Psoas muscle (tissue), 8 donors: ENCODE results near the gene PDCD1LG2. TPM values are rescaled to one million over a fixed set of nuclear protein-coding genes. Genes with fewer than 3 reads are reported as not detected.

Experiments
- ATAC-seq, 4 donors: fragments of 200-7000 bp; cut with Tn5 transposase; one replicate each; pipeline ENCODE4 v1.9.1; 2020; ENCODE audit warnings: moderate library complexity in 3 of 4, mild to moderate bottlenecking in 2 of 4
- DNase-seq, 2 donors: peaks; one replicate each; pipeline ENCODE4 v3.0.0-alpha.2; 2020
- H3K27ac ChIP-seq: fragments of 200-600 bp; one replicate; pipeline ENCODE4 v1.8.0; 2022
- H3K27me3 ChIP-seq, 3 donors: fragments of 200-600 bp in 1 of 3; one replicate each; pipeline versions ENCODE4 v1.6.1 to v1.8.0; 2013 to 2022; ENCODE audit warnings: low read length in 2 of 3, mild to moderate bottlenecking in 2 of 3, moderate library complexity in 1 of 3; ENCODE audit not compliant: insufficient read depth in 3 of 3
- H3K36me3 ChIP-seq, 2 donors: fragments of 200-600 bp in 1 of 2; one replicate each; pipeline versions ENCODE4 v1.6.1 to v1.8.0; 2013 to 2022; ENCODE audit warnings: low read depth in 1 of 2, mild to moderate bottlenecking in 1 of 2, moderate library complexity in 1 of 2; ENCODE audit not compliant: insufficient read depth in 1 of 2
- H3K4me1 ChIP-seq: fragments of 200-600 bp; one replicate; pipeline ENCODE4 v1.8.0; 2022
- H3K4me3 ChIP-seq: fragments of 200-600 bp; one replicate; pipeline ENCODE4 v1.8.0; 2022; ENCODE audit warnings: mild to moderate bottlenecking
- H3K9me3 ChIP-seq: fragments of 200-600 bp; one replicate; pipeline ENCODE4 v1.8.0; 2022
- CTCF ChIP-seq: fragments of 200-600 bp; IDR thresholded peaks from one replicate; pipeline ENCODE4 v1.8.0; 2022; ENCODE audit warnings: antibody characterized with exemption
- WGBS, 3 donors: extraction: QIAGEN DNeasy Blood & Tissue Kit; methylation state at CpG; one replicate each; pipeline versions ENCODE4 v1.1.6 to v1.1.7; 2013; 5-methylcytosine and 5-hydroxymethylcytosine counted together
- intact Hi-C, 2 donors: fragments of 100-400 bp; cut with DNase I; formaldehyde crosslinking; loops; one replicate each; pipeline versions ENCODE4 v1.11.0 to v1.14.2; 2022
- polyA plus RNA-seq, 3 donors: library from polyadenylated mRNA; stranded (reverse); fragments of 200-250 nt; gene quantifications; one replicate each; pipeline ENCODE4 v1.2.3, GENCODE V29; 2013
- total RNA-seq, 4 donors: library from RNA; stranded (reverse); fragmentation: NEBNext Ultra II Directional in 2 of 4; extraction: Animal tissue kit (Norgen Biotek cat#: 25700) in 2 of 4; gene quantifications; one replicate each; pipeline versions ENCODE4 v1.2.1 to v1.2.4, GENCODE V29; 2021 to 2023
- donor health status: healthy with polysubstance abuse.
- donor health status: DM: no; HTN: no; CAD: no; lungs with moderate emphysema.
- donor health status: Bipolar disorder and iron deficiency.
- donor health status: healthy.
- donor health status: DM: yes; HTN: yes; CAD: no.
- donor health status: DM: no; HTN: no; CAD: no.
- donor health status: DM: no; HTN: no; CAD: no.
- donor health status: DM: yes; HTN: yes; CAD: no.

PDCD1LG2 gene
- total and polyA plus RNA-seq, 7 donors, result 0.29 to 1.3 (median 0.62) TPM

- H3K4me1 ChIP-seq, result peaks cover 27% of the 10 kb centered on the region
- no peak overlapping the region for H3K27ac ChIP-seq
- TF ChIP-seq CTCF, result no peak
- DNase-seq, result no peak
- no peaks in the 10 kb centered on the region for H3K27me3 ChIP-seq
- intact Hi-C loops, result loop anchor here in 1 of 2 donors (10.0 kb wide), 1 partner anchor 59 kb away; the partner anchor contains the start of gene PDCD1LG2
- no peak for ATAC-seq
- no peaks in the 10 kb centered on the region for H3K36me3 ChIP-seq
- no peak overlapping the region for H3K4me3 ChIP-seq
- H3K9me3 ChIP-seq, result no peaks in the 10 kb centered on the region
- 95 to 97% (median 97%) methylated on average over 6 of the region's 6 CpGs for WGBS, 3 donors
Observed at GRCh38 chr9:5574097-5574496, 63.8 kb downstream of the PDCD1LG2 start.

DNA sequence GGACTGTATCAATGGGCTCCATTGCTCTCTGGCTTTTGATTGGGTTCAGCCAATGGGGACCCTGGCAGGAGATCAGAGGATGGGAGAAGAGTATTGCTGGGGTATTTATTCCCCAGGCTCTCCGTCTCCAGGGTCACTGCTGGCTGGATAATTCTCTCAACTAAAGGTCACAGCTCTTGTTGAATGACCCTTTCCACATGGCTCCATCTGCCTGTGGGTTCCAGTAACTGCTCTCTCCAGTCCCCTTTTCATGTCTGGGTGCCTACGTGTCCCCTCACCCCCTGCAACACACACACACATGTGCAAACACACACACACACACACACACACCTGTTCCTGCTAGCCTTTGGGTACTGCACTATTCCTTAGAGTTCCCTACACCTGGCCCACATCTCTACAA is 64.7 kb downstream of the PDCD1LG2 start:
- no peak for TF ChIP-seq CTCF
- no peaks in the 10 kb centered on the region for H3K27me3 ChIP-seq
- H3K4me3 ChIP-seq, result no peak overlapping the region
- no peak overlapping the region for H3K27ac ChIP-seq
- DNase-seq (no peak), ATAC-seq (no peak)
- no peaks in the 10 kb centered on the region for H3K9me3 ChIP-seq
- H3K4me1 ChIP-seq, result peaks cover 22% of the 10 kb centered on the region
- WGBS, 3 donors, result 64 to 72% (median 70%) methylated on average over 2 of the region's 2 CpGs
- no peaks in the 10 kb centered on the region for H3K36me3 ChIP-seq
- intact Hi-C loops, result loop anchor here in 1 of 2 donors (10.0 kb wide), 1 partner anchor 60 kb away; the partner anchor contains the start of gene PDCD1LG2

DNA sequence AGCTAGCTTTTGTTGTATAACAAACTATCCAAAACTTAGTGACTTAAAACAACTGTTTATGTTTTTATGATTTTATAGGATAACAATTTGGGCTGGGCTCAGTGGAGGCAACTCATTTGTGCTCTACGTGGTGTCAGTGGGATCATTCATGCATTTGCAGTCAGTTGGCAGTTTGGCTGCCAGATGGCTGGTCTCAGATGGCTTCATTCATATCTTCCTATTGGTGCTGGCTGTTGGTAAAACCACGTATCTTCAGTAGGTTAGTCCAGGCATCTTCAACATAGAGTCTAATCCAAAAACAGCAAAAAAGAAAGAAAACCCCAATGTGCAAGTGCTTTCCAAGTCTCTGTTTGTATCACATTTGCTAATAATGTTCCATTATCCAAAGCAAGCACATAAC is 66.9 kb downstream of the PDCD1LG2 start:
- Histone ChIP-seq H3K4me1 (peaks cover 10% of the 10 kb centered on the region), H3K36me3 (no peaks in the 10 kb centered on the region), H3K27me3 (no peaks in the 10 kb centered on the region), H3K27ac (no peak overlapping the region), H3K9me3 (no peaks in the 10 kb centered on the region), H3K4me3 (no peak overlapping the region)
- DNase-seq, result no peak
- TF ChIP-seq CTCF, result no peak
- ATAC-seq, result no peak
- WGBS, 3 donors, result 50 to 74% (median 56%) methylated on average over 2 of the region's 2 CpGs
- intact Hi-C loops, result loop anchor here in 1 of 2 donors (10.0 kb wide), 1 partner anchor 62 kb away; the partner anchor contains the start of gene PDCD1LG2

GRCh38 chr9:5578018-5578697 is 67.8 kb downstream of the PDCD1LG2 start:
- H3K27me3 ChIP-seq, result no peaks in the 10 kb centered on the region
- ATAC-seq (no peak), DNase-seq (no peak)
- H3K9me3 ChIP-seq, result no peaks in the 10 kb centered on the region
- no peak overlapping the region for H3K27ac ChIP-seq
- intact Hi-C loops, result loop anchor here in 1 of 2 donors (10.0 kb wide), 1 partner anchor 63 kb away; the partner anchor contains the start of gene PDCD1LG2
- H3K4me3 ChIP-seq, result no peak overlapping the region
- H3K36me3 ChIP-seq, result no peaks in the 10 kb centered on the region
- no peak for TF ChIP-seq CTCF
- H3K4me1 ChIP-seq, result peaks cover 10% of the 10 kb centered on the region
